ENCODE measurements around the gene ARHGAP26. TPM values are rescaled to one million over a fixed set of nuclear protein-coding genes. Genes with fewer than 3 reads are reported as not detected.

ARHGAP26 gene
- total RNA-seq, 1 donor from 2014 or later = 34.9 TPM

GRCh38 chr5:143213231-143213850 lies 443.2 kb downstream of the ARHGAP26 start:
- ATAC-seq (peak; percentile 54), DNase-seq (peak; percentile 34)
- intact Hi-C loops (cut with micrococcal nuclease) = no loop called here

- DNase-seq (no peak), ATAC-seq (no peak)
- intact Hi-C loops (cut with micrococcal nuclease) = no loop called here
Measured at GRCh38 chr5:143213851-143214363, 443.7 kb downstream of the ARHGAP26 start.

GRCh38 chr5:143214458-143214857 lies 444.3 kb downstream of the ARHGAP26 start:
- intact Hi-C loops (cut with micrococcal nuclease) = no loop called here
- no peak for ATAC-seq
- DNase-seq = no peak

GRCh38 chr5:143214890-143215289 lies 444.7 kb downstream of the ARHGAP26 start:
- DNase-seq = no peak
- intact Hi-C loops (cut with micrococcal nuclease) = no loop called here

GRCh38 chr5:143215690-143216089 lies 445.5 kb downstream of the ARHGAP26 start:
- intact Hi-C loops (cut with micrococcal nuclease) = no loop called here
- DNase-seq (no peak), ATAC-seq (no peak)

More at GRCh38 chr5:143214890-143215289, 444.7 kb downstream of the ARHGAP26 start:
- ATAC-seq = no peak

- intact Hi-C loops (cut with micrococcal nuclease) = no loop called here
- no peak for ATAC-seq
Measured at GRCh38 chr5:143216211-143216610, 446.0 kb downstream of the ARHGAP26 start.

GRCh38 chr5:143217065-143217803 lies 447.1 kb downstream of the ARHGAP26 start:
- ATAC-seq (no peak), DNase-seq (no peak)
- intact Hi-C loops (cut with micrococcal nuclease) = no loop called here

More at GRCh38 chr5:143216211-143216610, 446.0 kb downstream of the ARHGAP26 start:
- DNase-seq = no peak

GRCh38 chr5:143217804-143218160 lies 447.6 kb downstream of the ARHGAP26 start:
- intact Hi-C loops (cut with micrococcal nuclease) = no loop called here
- ATAC-seq = no peak
- no peak for DNase-seq

GRCh38 chr5:143218517-143219170 lies 448.5 kb downstream of the ARHGAP26 start:
- intact Hi-C loops (cut with micrococcal nuclease) = no loop called here
- DNase-seq = no peak
- ATAC-seq = no peak

GRCh38 chr5:143219696-143220095 lies 449.5 kb downstream of the ARHGAP26 start:
- DNase-seq (no peak), ATAC-seq (no peak)
- intact Hi-C loops (cut with micrococcal nuclease) = no loop called here

- peak; percentile 31 for ATAC-seq
- intact Hi-C loops (cut with micrococcal nuclease) = no loop called here
- no peak for DNase-seq
Measured at GRCh38 chr5:143220748-143221251, 450.6 kb downstream of the ARHGAP26 start.

GRCh38 chr5:143222287-143223231 lies 452.4 kb downstream of the ARHGAP26 start:
- intact Hi-C loops (cut with micrococcal nuclease) = no loop called here
- DNase-seq (no peak), ATAC-seq (peak; percentile 40)

GRCh38 chr5:143224672-143225071 lies 454.5 kb downstream of the ARHGAP26 start:
- ATAC-seq (no peak), DNase-seq (no peak)
- intact Hi-C loops (cut with micrococcal nuclease) = no loop called here

GRCh38 chr5:143225511-143225910 lies 455.3 kb downstream of the ARHGAP26 start:
- no peak for DNase-seq

GRCh38 chr5:143226361-143226760 lies 456.2 kb downstream of the ARHGAP26 start:
- intact Hi-C loops (cut with micrococcal nuclease) = no loop called here
- no peak for ATAC-seq

More at GRCh38 chr5:143225511-143225910, 455.3 kb downstream of the ARHGAP26 start:
- intact Hi-C loops (cut with micrococcal nuclease) = no loop called here
- ATAC-seq = no peak

GRCh38 chr5:143226872-143227271 lies 456.7 kb downstream of the ARHGAP26 start:
- no peak for ATAC-seq
- intact Hi-C loops (cut with micrococcal nuclease) = no loop called here
- DNase-seq = no peak

More at GRCh38 chr5:143226361-143226760, 456.2 kb downstream of the ARHGAP26 start:
- no peak for DNase-seq

- DNase-seq (no peak), ATAC-seq (no peak)
- intact Hi-C loops (cut with micrococcal nuclease) = no loop called here
Measured at GRCh38 chr5:143227301-143227700, 457.1 kb downstream of the ARHGAP26 start.

GRCh38 chr5:143228597-143229293 lies 458.6 kb downstream of the ARHGAP26 start:
- ATAC-seq (no peak), DNase-seq (no peak)
- intact Hi-C loops (cut with micrococcal nuclease) = no loop called here

Measured in left ventricle myocardium superior (tissue), 1 donor.